ENCODE results near the gene ANKRD42.

GRCh38 chr11:83220260-83220659 lies 26.7 kb downstream of the ANKRD42 start:
- TF ChIP-seq REST (IDR thresholded peaks at IDR 0.05) (no peak), CTCF (IDR thresholded peaks at IDR 0.05) (no peak), KDM5A (IDR thresholded peaks at IDR 0.05) (no peak), ESRRA (IDR thresholded peaks at IDR 0.05; ENCODE audit: borderline replicate concordance, low read length) (no peak), POLR2A (IDR thresholded peaks at IDR 0.05; ENCODE audit: low read length) (no peak), EP300 (IDR thresholded peaks at IDR 0.05) (no peak), HOXA7 (CRISPR knock-in tag; IDR thresholded peaks at IDR 0.05) (no peak), SREBF2 (IDR thresholded peaks at IDR 0.05) (no peak), ELK1 (IDR thresholded peaks at IDR 0.05; ENCODE audit: low read depth, low read length) (no peak), PHF8 (IDR thresholded peaks at IDR 0.05; ENCODE audit: borderline replicate concordance, low read depth) (no peak)
- TF ChIP-seq, protein P1, sequence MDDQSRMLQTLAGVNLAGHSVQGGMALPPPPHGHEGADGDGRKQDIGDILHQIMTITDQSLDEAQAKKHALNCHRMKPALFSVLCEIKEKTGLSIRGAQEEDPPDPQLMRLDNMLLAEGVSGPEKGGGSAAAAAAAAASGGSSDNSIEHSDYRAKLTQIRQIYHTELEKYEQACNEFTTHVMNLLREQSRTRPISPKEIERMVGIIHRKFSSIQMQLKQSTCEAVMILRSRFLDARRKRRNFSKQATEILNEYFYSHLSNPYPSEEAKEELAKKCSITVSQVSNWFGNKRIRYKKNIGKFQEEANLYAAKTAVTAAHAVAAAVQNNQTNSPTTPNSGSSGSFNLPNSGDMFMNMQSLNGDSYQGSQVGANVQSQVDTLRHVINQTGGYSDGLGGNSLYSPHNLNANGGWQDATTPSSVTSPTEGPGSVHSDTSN (IDR thresholded peaks at IDR 0.05) = no peak
- TF ChIP-seq, protein P2, sequence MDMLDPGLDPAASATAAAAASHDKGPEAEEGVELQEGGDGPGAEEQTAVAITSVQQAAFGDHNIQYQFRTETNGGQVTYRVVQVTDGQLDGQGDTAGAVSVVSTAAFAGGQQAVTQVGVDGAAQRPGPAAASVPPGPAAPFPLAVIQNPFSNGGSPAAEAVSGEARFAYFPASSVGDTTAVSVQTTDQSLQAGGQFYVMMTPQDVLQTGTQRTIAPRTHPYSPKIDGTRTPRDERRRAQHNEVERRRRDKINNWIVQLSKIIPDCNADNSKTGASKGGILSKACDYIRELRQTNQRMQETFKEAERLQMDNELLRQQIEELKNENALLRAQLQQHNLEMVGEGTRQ (IDR thresholded peaks at IDR 0.05) = no peak

All from A549 (cell line).